HFFc6 (cell line): ENCODE results near the gene SUMF1. TPM values are rescaled to one million over a fixed set of nuclear protein-coding genes. Genes with fewer than 3 reads are reported as not detected.
A peak's percentile ranks its signal among the peaks of the same experiment; 100 is the strongest.

Experiments
- DNase-seq: peaks from one replicate; pipeline ENCODE4 v3.0.0-alpha.2; 2018
- H3K27ac Mint-ChIP-seq: 2 replicates; pipeline ENCODE4 v1.8.0; 2020; ENCODE audit warnings: mild to moderate bottlenecking, mixed read lengths
- H3K27me3 Mint-ChIP-seq: 2 replicates; pipeline ENCODE4 v1.8.0; 2021; ENCODE audit warnings: mild to moderate bottlenecking, moderate library complexity, mixed read lengths; ENCODE audit not compliant: insufficient read depth
- H3K36me3 Mint-ChIP-seq: 2 replicates; pipeline ENCODE4 v1.8.0; 2021; ENCODE audit warnings: low read depth, mixed read lengths
- H3K4me1 Mint-ChIP-seq: 2 replicates; pipeline ENCODE4 v1.8.0; 2020; ENCODE audit warnings: low read depth, mixed read lengths
- H3K4me3 Mint-ChIP-seq: 2 replicates; pipeline ENCODE4 v1.8.0; 2020; ENCODE audit warnings: mild to moderate bottlenecking, moderate library complexity, mixed read lengths
- H3K9me3 Mint-ChIP-seq: 2 replicates; pipeline ENCODE4 v1.8.0; 2020; ENCODE audit warnings: mild to moderate bottlenecking, mixed read lengths
- total RNA-seq, 6 experiments: library from RNA; stranded (reverse); fragmentation: NEBNext Ultra II Directional; extraction: Animal tissue kit (Norgen Biotek cat#: 25700); gene quantifications; 2 replicates in 1 of 6; 3 replicates in 5 of 6; pipeline ENCODE4 v1.2.3, GENCODE V29; 2021
- TF ChIP-seq, protein P1 (sequence below): fragments of 200-600 bp; sonication (generic); IDR thresholded peaks from 2 replicates; pipeline ENCODE4 v1.5.0; 2021; ENCODE audit warnings: antibody characterized with exemption, mild to moderate bottlenecking

SUMF1 gene
- total RNA-seq, 6 experiments from 2014 or later: 33.5 to 38.0 (median 36.0) TPM

DNA sequence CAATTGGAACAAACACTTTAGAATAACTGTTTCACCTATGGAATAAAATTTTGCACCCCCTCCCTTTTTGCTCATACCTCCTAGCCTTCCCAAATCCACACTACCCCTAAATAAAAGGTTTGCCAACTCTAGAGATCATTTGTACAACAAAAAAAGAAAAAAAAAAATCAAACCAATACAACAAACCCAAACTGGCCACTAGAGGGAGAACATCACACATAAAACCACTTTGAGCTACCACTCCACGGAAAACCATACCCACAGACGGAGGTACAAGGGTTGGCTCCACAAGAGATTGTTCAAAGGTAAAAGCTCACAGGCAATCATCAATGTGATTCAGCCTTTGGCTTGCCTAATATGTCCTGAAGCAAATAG, 116.3 kb downstream of the SUMF1 start:
- TF ChIP-seq, protein P1, sequence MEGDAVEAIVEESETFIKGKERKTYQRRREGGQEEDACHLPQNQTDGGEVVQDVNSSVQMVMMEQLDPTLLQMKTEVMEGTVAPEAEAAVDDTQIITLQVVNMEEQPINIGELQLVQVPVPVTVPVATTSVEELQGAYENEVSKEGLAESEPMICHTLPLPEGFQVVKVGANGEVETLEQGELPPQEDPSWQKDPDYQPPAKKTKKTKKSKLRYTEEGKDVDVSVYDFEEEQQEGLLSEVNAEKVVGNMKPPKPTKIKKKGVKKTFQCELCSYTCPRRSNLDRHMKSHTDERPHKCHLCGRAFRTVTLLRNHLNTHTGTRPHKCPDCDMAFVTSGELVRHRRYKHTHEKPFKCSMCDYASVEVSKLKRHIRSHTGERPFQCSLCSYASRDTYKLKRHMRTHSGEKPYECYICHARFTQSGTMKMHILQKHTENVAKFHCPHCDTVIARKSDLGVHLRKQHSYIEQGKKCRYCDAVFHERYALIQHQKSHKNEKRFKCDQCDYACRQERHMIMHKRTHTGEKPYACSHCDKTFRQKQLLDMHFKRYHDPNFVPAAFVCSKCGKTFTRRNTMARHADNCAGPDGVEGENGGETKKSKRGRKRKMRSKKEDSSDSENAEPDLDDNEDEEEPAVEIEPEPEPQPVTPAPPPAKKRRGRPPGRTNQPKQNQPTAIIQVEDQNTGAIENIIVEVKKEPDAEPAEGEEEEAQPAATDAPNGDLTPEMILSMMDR: peak; percentile 95
- Mint-ChIP-seq H3K27ac (no peak overlapping the region), H3K27me3 (0 out of 2 replicates have a peak, but pooled peaks cover 2% of the 10 kb centered on the region), H3K36me3 (no peaks in the 10 kb centered on the region), H3K4me1 (peaks cover 22% of the 10 kb centered on the region), H3K9me3 (no peaks in the 10 kb centered on the region; the same call in 1 of the 2 replicates), H3K4me3 (0 out of 2 replicates have a peak overlapping the region, but pooled peaks have one; percentile 18)
- DNase-seq: peak; percentile 58

- Mint-ChIP-seq H3K27ac (peak overlapping the region; percentile 15; the same call in 1 of the 2 replicates), H3K9me3 (no peaks in the 10 kb centered on the region; the same call in 1 of the 2 replicates), H3K36me3 (no peaks in the 10 kb centered on the region), H3K4me1 (peaks cover 17% of the 10 kb centered on the region), H3K27me3 (peaks cover 4% of the 10 kb centered on the region; the same call in 1 of the 2 replicates), H3K4me3 (no peak overlapping the region)
- TF ChIP-seq, protein P1: no peak
- DNase-seq: peak; percentile 65
Observed at GRCh38 chr3:4343258-4343657, 123.8 kb downstream of the SUMF1 start.

GRCh38 chr3:4341336-4341675, 125.8 kb downstream of the SUMF1 start:
- H3K27me3 Mint-ChIP-seq: peaks cover 2% of the 10 kb centered on the region; the same call in 1 of the 2 replicates
- H3K36me3 Mint-ChIP-seq: no peaks in the 10 kb centered on the region
- H3K4me1 Mint-ChIP-seq: peaks cover 17% of the 10 kb centered on the region
- DNase-seq: no peak
- TF ChIP-seq, protein P1: no peak
- no peak overlapping the region for H3K4me3 Mint-ChIP-seq
- no peaks in the 10 kb centered on the region for H3K9me3 Mint-ChIP-seq
- no peak overlapping the region for H3K27ac Mint-ChIP-seq

- Mint-ChIP-seq H3K27me3 (peaks cover 2% of the 10 kb centered on the region; the same call in 1 of the 2 replicates), H3K36me3 (no peaks in the 10 kb centered on the region), H3K4me3 (no peak overlapping the region), H3K27ac (no peak overlapping the region), H3K4me1 (peaks cover 17% of the 10 kb centered on the region), H3K9me3 (no peaks in the 10 kb centered on the region)
- TF ChIP-seq, protein P1: no peak
- DNase-seq: no peak
Observed at GRCh38 chr3:4340411-4341335, 126.4 kb downstream of the SUMF1 start.

- TF ChIP-seq, protein P1: no peak
- DNase-seq: no peak
- H3K9me3 Mint-ChIP-seq: no peaks in the 10 kb centered on the region
- peaks cover 17% of the 10 kb centered on the region for H3K4me1 Mint-ChIP-seq
- peaks cover 2% of the 10 kb centered on the region; the same call in 1 of the 2 replicates for H3K27me3 Mint-ChIP-seq
- H3K36me3 Mint-ChIP-seq: no peaks in the 10 kb centered on the region
- no peak overlapping the region for H3K27ac Mint-ChIP-seq
- H3K4me3 Mint-ChIP-seq: no peak overlapping the region
Observed at GRCh38 chr3:4340077-4340410, 127.0 kb downstream of the SUMF1 start.
